WTC11 (cell line): ENCODE measurements around the gene LPCAT1. TPM values are rescaled to one million over a fixed set of nuclear protein-coding genes. Genes with fewer than 3 reads are reported as not detected.

Source experiments
- ATAC-seq: fragments of 200-7000 bp; cut with Tn5 transposase; 2 replicates; pipeline ENCODE4 v1.10.0; 2021; ENCODE audit warnings: mild to moderate bottlenecking, moderate library complexity
- CTCF ChIA-PET: fragments of 300-600 bp; sonication (Branson Sonifier 250); formaldehyde crosslinking; loops from one replicate; lab custom pipeline; 2021; ENCODE audit warnings: antibody characterized with exemption; lab: Charles Lee
- POLR2A ChIA-PET: fragments of 350-600 bp; sonication (Branson Sonifier 250); formaldehyde crosslinking; loops from one replicate; lab custom pipeline; 2021; ENCODE audit warnings: antibody characterized with exemption; lab: Charles Lee
- DNase-seq: peaks from one replicate; pipeline ENCODE4 v3.0.0; 2021; ENCODE audit warnings: low spot score
- H3K27ac Mint-ChIP-seq: 2 replicates; pipeline ENCODE4 v1.8.0; 2021; ENCODE audit warnings: mixed read lengths
- H3K27me3 Mint-ChIP-seq: 2 replicates; pipeline ENCODE4 v1.8.0; 2021; ENCODE audit warnings: low read depth, mild to moderate bottlenecking, moderate library complexity, mixed read lengths
- H3K36me3 Mint-ChIP-seq: 2 replicates; pipeline ENCODE4 v1.8.0; 2021; ENCODE audit warnings: mixed read lengths
- H3K4me1 Mint-ChIP-seq: 2 replicates; pipeline ENCODE4 v1.8.0; 2022; ENCODE audit warnings: mixed read lengths
- H3K4me3 Mint-ChIP-seq: 2 replicates; pipeline ENCODE4 v1.8.0; 2021; ENCODE audit warnings: mild to moderate bottlenecking, moderate library complexity, mixed read lengths
- H3K9me3 Mint-ChIP-seq: 2 replicates; pipeline ENCODE4 v1.8.0; 2021; ENCODE audit warnings: mixed read lengths
- AR ChIP-seq: fragments of 250-450 bp; sonication (Bioruptor Pico); IDR thresholded peaks from 2 replicates; pipeline ENCODE4 v1.9.0; 2021; ENCODE audit warnings: mild to moderate bottlenecking
- ATF2 ChIP-seq: sonication (generic); formaldehyde crosslinking; IDR thresholded peaks from 2 replicates; pipeline ENCODE4 v1.8.1; 2022; ENCODE audit warnings: low read depth, missing genetic modification reagents, borderline replicate concordance
- CREB1 ChIP-seq: sonication (generic); formaldehyde crosslinking; IDR thresholded peaks from 2 replicates; pipeline ENCODE4 v1.8.0; 2023; ENCODE audit warnings: mild to moderate bottlenecking, missing genetic modification reagents
- CTCF ChIP-seq: fragments of 200-600 bp; IDR thresholded peaks from 2 replicates; pipeline ENCODE4 v1.8.0; 2022; ENCODE audit warnings: antibody characterized with exemption
- E2F1 ChIP-seq: sonication (generic); formaldehyde crosslinking; IDR thresholded peaks from 2 replicates; pipeline ENCODE4 v1.8.0; 2022; ENCODE audit warnings: mild to moderate bottlenecking, missing genetic modification reagents
- HMGA2 ChIP-seq: fragments of 250-450 bp; sonication (Bioruptor Pico); IDR thresholded peaks from 2 replicates; pipeline ENCODE4 v1.4.0; 2021; ENCODE audit warnings: mild to moderate bottlenecking, moderate library complexity
- NR2C2 ChIP-seq: sonication (generic); formaldehyde crosslinking; IDR thresholded peaks from 2 replicates; pipeline ENCODE4 v1.8.0; 2022; ENCODE audit warnings: mild to moderate bottlenecking, missing genetic modification reagents
- SMAD3 ChIP-seq: sonication (generic); formaldehyde crosslinking; IDR thresholded peaks from 2 replicates; pipeline ENCODE4 v1.8.0; 2022; ENCODE audit warnings: missing genetic modification reagents, mild to moderate bottlenecking, borderline replicate concordance
- SP1 ChIP-seq: sonication (generic); formaldehyde crosslinking; conservative IDR thresholded peaks from 2 replicates; pipeline ENCODE4 v1.8.1; 2022; ENCODE audit warnings: missing genetic modification reagents
- TCF7 ChIP-seq: sonication (generic); formaldehyde crosslinking; IDR thresholded peaks from 2 replicates; pipeline ENCODE4 v1.8.0; 2022; ENCODE audit warnings: mild to moderate bottlenecking, low read depth, missing genetic modification reagents, moderate library complexity
- ZBTB21 ChIP-seq: sonication (generic); formaldehyde crosslinking; IDR thresholded peaks from 2 replicates; pipeline ENCODE4 v1.8.1; 2023; ENCODE audit warnings: mild to moderate bottlenecking, missing genetic modification reagents, borderline replicate concordance
- ZNF281 ChIP-seq: sonication (generic); formaldehyde crosslinking; IDR thresholded peaks from 2 replicates; pipeline ENCODE4 v1.8.0; 2023; ENCODE audit warnings: mild to moderate bottlenecking, missing genetic modification reagents
- ZNF671 ChIP-seq: fragments of 250-450 bp; sonication (Bioruptor Pico); IDR thresholded peaks from 2 replicates; pipeline ENCODE4 v1.8.0; 2021; ENCODE audit warnings: mild to moderate bottlenecking
- total RNA-seq: library from RNA; stranded (reverse); gene quantifications from 3 replicates; pipeline ENCODE4 v1.2.3, GENCODE V29; 2021
- TF ChIP-seq, protein P1 (sequence below): sonication (generic); formaldehyde crosslinking; IDR thresholded peaks from 2 replicates; pipeline ENCODE4 v1.8.1; 2023; ENCODE audit warnings: mild to moderate bottlenecking, moderate library complexity, missing genetic modification reagents
- TF ChIP-seq, protein P2 (sequence below): sonication (generic); formaldehyde crosslinking; IDR thresholded peaks from 2 replicates; pipeline ENCODE4 v1.8.1; 2022; ENCODE audit warnings: mild to moderate bottlenecking, moderate library complexity, missing genetic modification reagents

LPCAT1 gene
- total RNA-seq, 1 experiment from 2014 or later = 206 TPM

DNA sequence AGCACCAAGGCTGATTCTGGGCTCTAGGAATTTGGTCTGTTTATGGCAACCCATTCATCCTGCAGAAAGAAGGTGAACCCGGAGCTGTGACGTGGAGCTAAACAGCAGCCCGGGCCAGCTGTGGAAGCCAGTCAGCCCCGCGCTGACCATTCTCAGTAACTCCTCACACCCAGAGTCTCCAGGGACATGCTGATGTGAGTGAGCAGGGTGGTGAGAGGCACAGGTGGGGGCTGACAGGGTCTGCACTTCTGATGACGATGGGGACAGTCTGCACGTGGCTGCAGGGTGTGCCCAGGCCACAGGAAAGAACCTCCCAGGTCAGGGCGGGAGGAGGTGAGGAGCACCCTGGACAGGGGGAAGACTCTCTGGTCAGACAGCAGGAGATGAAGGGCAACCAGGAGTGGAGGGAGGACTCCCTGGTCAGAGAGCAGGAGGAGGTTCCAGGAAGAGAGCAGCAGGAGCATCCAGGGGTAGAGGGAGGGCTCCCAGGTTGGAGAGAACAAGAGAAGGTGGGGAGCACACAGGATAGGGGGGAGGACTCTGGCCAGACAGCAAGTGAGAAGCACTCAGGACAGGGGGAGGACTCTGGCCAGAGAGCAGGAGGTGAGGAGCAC, 52.4 kb downstream of the LPCAT1 start (continued):
- TF ChIP-seq E2F1 (no peak), CREB1 (CRISPR knock-in tag) (no peak), ZBTB21 (CRISPR knock-in tag) (no peak)

- POLR2A ChIA-PET = no interaction called here
- no peak overlapping the region for H3K4me3 Mint-ChIP-seq
- TF ChIP-seq HMGA2 (no peak), SMAD3 (CRISPR knock-in tag) (no peak), SP1 (no peak), TCF7 (CRISPR knock-in tag) (no peak)
- TF ChIP-seq, protein P1, sequence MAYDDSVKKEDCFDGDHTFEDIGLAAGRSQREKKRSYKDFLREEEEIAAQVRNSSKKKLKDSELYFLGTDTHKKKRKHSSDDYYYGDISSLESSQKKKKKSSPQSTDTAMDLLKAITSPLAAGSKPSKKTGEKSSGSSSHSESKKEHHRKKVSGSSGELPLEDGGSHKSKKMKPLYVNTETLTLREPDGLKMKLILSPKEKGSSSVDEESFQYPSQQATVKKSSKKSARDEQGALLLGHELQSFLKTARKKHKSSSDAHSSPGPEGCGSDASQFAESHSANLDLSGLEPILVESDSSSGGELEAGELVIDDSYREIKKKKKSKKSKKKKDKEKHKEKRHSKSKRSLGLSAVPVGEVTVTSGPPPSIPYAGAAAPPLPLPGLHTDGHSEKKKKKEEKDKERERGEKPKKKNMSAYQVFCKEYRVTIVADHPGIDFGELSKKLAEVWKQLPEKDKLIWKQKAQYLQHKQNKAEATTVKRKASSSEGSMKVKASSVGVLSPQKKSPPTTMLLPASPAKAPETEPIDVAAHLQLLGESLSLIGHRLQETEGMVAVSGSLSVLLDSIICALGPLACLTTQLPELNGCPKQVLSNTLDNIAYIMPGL (CRISPR knock-in tag) = no peak
- TF ChIP-seq, all 79 proteins: peak for 0
- no peak for ATAC-seq
- no peak for DNase-seq
- Mint-ChIP-seq H3K27ac (no peak overlapping the region), H3K9me3 (peaks cover 2% of the 10 kb centered on the region; the same call in 1 of the 2 replicates), H3K36me3 (peaks cover 54% of the 10 kb centered on the region), H3K27me3 (no peaks in the 10 kb centered on the region), H3K4me1 (no peaks in the 10 kb centered on the region; the same call in 1 of the 2 replicates)
- CTCF ChIA-PET = interaction anchor here (1.6 kb wide), 1 partner anchor 9 kb away, joined by 5 read pairs; no protein-coding TSS in a partner anchor
Observed at GRCh38 chr5:1470762-1471211, 53.0 kb downstream of the LPCAT1 start.

- no peak overlapping the region; the same call in 1 of the 2 replicates for H3K27ac Mint-ChIP-seq
- DNase-seq = no peak
- H3K4me3 Mint-ChIP-seq = no peak overlapping the region
- peaks cover 19% of the 10 kb centered on the region for H3K9me3 Mint-ChIP-seq
- no peaks in the 10 kb centered on the region for H3K27me3 Mint-ChIP-seq
- CTCF ChIA-PET = interaction anchor here (0.8 to 1.7 kb wide), 23 partner anchors 9 to 263 kb away, joined by 3 to 27 read pairs (median 4); partner anchors contain the start of gene LPCAT1
- TF ChIP-seq ATF2 (CRISPR knock-in tag) (no peak), NR2C2 (no peak), AR (CRISPR knock-in tag) (no peak), ZNF671 (no peak), CTCF (peak; percentile 10; the same call in 1 of the 2 replicates), HMGA2 (no peak), ZNF281 (CRISPR knock-in tag) (no peak)
- TF ChIP-seq, protein P2, sequence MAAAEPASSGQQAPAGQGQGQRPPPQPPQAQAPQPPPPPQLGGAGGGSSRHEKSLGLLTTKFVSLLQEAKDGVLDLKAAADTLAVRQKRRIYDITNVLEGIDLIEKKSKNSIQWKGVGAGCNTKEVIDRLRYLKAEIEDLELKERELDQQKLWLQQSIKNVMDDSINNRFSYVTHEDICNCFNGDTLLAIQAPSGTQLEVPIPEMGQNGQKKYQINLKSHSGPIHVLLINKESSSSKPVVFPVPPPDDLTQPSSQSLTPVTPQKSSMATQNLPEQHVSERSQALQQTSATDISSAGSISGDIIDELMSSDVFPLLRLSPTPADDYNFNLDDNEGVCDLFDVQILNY (CRISPR knock-in tag) = no peak
- TF ChIP-seq, all 79 proteins: peak for 1
- H3K36me3 Mint-ChIP-seq = peaks cover 63% of the 10 kb centered on the region
- no peaks in the 10 kb centered on the region; the same call in 1 of the 2 replicates for H3K4me1 Mint-ChIP-seq
- POLR2A ChIA-PET = no interaction called here
- peak; percentile 28 for ATAC-seq
Observed at GRCh38 chr5:1468629-1469527, 54.9 kb downstream of the LPCAT1 start.
